Inferior parietal cortex (tissue), 1 donor: Measurements from ENCODE around the gene GPBP1.
"Not testable (repeated sequence)": the region's sequence is repeated elsewhere in the genome, so short reads cannot be mapped to it uniquely, and the experiment has no call there.

Experiments used
- DNase-seq: peaks from one replicate; pipeline ENCODE4 v3.0.0-alpha.2; 2016; ENCODE audit errors: extremely low spot score

GPBP1 gene

GRCh38 chr5:57280853-57281252 lies 107.0 kb downstream of the GPBP1 start:
- no peak for DNase-seq

- not testable (repeated sequence) for DNase-seq
Observed at GRCh38 chr5:57285084-57285483, 111.2 kb downstream of the GPBP1 start.

- no peak for DNase-seq
Observed at GRCh38 chr5:57291894-57292293, 118.0 kb downstream of the GPBP1 start.

- no peak for DNase-seq
Observed at GRCh38 chr5:57292336-57292735, 118.5 kb downstream of the GPBP1 start.

- DNase-seq: peak; percentile 95
Observed at GRCh38 chr5:57298295-57298984, 124.6 kb downstream of the GPBP1 start.

- peak; percentile 77 for DNase-seq
Observed at GRCh38 chr5:57298985-57299491, 125.2 kb downstream of the GPBP1 start.

GRCh38 chr5:57299986-57300385 lies 126.1 kb downstream of the GPBP1 start:
- no peak for DNase-seq

GRCh38 chr5:57302164-57302563 lies 128.3 kb downstream of the GPBP1 start:
- no peak for DNase-seq

- DNase-seq: no peak
Observed at GRCh38 chr5:57302643-57303042, 128.8 kb downstream of the GPBP1 start.

- DNase-seq: no peak
Observed at GRCh38 chr5:57303985-57304384, 130.1 kb downstream of the GPBP1 start.

GRCh38 chr5:57304931-57305330 lies 131.1 kb downstream of the GPBP1 start:
- DNase-seq: no peak

- DNase-seq: no peak
Observed at GRCh38 chr5:57306359-57306758, 132.5 kb downstream of the GPBP1 start.

- DNase-seq: no peak
Observed at GRCh38 chr5:57307516-57307915, 133.7 kb downstream of the GPBP1 start.

GRCh38 chr5:57309022-57309421 lies 135.2 kb downstream of the GPBP1 start:
- DNase-seq: not testable (repeated sequence)

- no peak for DNase-seq
Observed at GRCh38 chr5:57311251-57311650, 137.4 kb downstream of the GPBP1 start.

GRCh38 chr5:57311921-57312735 lies 138.3 kb downstream of the GPBP1 start:
- no peak for DNase-seq

GRCh38 chr5:57313716-57314115 lies 139.9 kb downstream of the GPBP1 start:
- no peak for DNase-seq
